Breast epithelium (tissue), 4 donors: ENCODE measurements around the gene VSX1. TPM values are rescaled to one million over a fixed set of nuclear protein-coding genes. Genes with fewer than 3 reads are reported as not detected.
A peak's percentile ranks its signal among the peaks of the same experiment; 100 is the strongest.

ENCODE experiments used
- DNase-seq, 2 donors: peaks; one replicate each; pipeline ENCODE4 v3.0.0-alpha.2; 2019; ENCODE audit warnings: low spot score in 2 of 2
- H3K27ac ChIP-seq, 2 donors: fragments of 200-600 bp; sonication (generic) in 1 of 2; one replicate each; pipeline ENCODE4 v1.5.1; 2016 to 2019; ENCODE audit warnings: mild to moderate bottlenecking in 1 of 2
- H3K27me3 ChIP-seq, 2 donors: fragments of 200-600 bp; sonication (generic) in 1 of 2; one replicate each; pipeline versions ENCODE4 v1.5.1 to v1.6.0; 2017 to 2019; ENCODE audit warnings: control low read depth in 1 of 2, mild to moderate bottlenecking in 1 of 2
- H3K36me3 ChIP-seq: fragments of 200-600 bp; one replicate; pipeline ENCODE4 v1.5.1; 2019
- H3K4me1 ChIP-seq, 2 donors: fragments of 200-600 bp; sonication (generic); one replicate each; pipeline ENCODE4 v1.5.1; 2016 to 2019; ENCODE audit warnings: control low read depth in 1 of 2
- H3K4me3 ChIP-seq, 3 donors: fragments of 200-600 bp; sonication (generic); 1 replicate in 2 of 3; 2 replicates in 1 of 3; pipeline ENCODE4 v1.5.1; 2016 to 2019; ENCODE audit warnings: mild to moderate bottlenecking in 3 of 3, moderate library complexity in 2 of 3
- H3K9me3 ChIP-seq, 2 donors: fragments of 200-600 bp; sonication (generic) in 1 of 2; one replicate each; pipeline ENCODE4 v1.5.1; 2016 to 2019; ENCODE audit warnings: control low read depth in 1 of 2
- POLR2A ChIP-seq: fragments of 450-650 bp; IDR thresholded peaks from one replicate; pipeline ENCODE4 v1.6.1; 2016; ENCODE audit warnings: antibody characterized with exemption, mild to moderate bottlenecking, moderate library complexity
- POLR2AphosphoS5 ChIP-seq, 3 donors: sonication (generic); formaldehyde crosslinking; IDR thresholded peaks; one replicate each; pipeline ENCODE4 v1.6.1; 2017; ENCODE audit warnings: antibody characterized with exemption in 3 of 3
- intact Hi-C: fragments of 100-400 bp; cut with DNase I; formaldehyde crosslinking; loops from one replicate; pipeline ENCODE4 v1.15.1; 2023; ENCODE audit warnings: low total_unique reads
- total RNA-seq, 3 donors: library from RNA; depleted of rRNA; stranded (reverse); fragments of >200 nt; gene quantifications; one replicate each; pipeline ENCODE4 v1.1.0, GENCODE V29; 2016
- TF ChIP-seq, protein P1 (sequence below), 3 donors: fragments of 450-650 bp; IDR thresholded peaks; one replicate each; pipeline ENCODE4 v1.5.1; 2016 to 2017; ENCODE audit warnings: antibody characterized with exemption in 3 of 3, mild to moderate bottlenecking in 3 of 3, moderate library complexity in 3 of 3

The VSX1 gene
- total RNA-seq, 3 donors from 2014 or later = 0.44 TPM; not detected in 2

DNA sequence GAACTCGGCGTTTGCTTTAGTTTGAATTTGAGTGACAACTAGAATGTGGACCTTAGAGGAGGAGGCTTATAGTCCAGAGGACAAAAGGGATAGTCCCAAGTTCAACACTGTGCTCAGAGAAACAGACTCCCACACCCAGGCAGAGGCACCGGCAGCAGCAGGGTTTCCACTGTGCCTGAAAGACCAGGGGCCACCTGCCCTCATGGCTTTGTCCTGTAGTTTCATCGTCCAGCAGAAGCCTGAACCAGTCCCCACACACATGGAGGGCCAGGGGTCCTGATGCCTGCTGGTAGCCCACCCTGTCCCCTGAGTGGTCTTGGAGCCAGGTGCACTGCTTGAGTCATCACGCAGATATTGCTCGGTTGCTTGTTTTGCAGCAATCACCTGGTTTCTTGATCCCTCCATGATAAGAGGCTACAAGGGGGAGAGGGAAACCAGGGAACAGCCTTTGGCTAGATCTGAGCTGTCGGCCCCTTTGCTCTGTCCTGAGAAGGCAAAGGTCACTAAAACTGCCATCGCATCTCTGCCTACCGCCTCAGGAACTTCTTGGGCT lies 16.8 kb downstream of the VSX1 start:
- H3K36me3 ChIP-seq = no peaks in the 10 kb centered on the region
- no peaks in the 10 kb centered on the region for H3K9me3 ChIP-seq
- no peak overlapping the region for H3K27ac ChIP-seq
- intact Hi-C loops = loop anchor here (10.0 kb wide), 2 partner anchors 130 to 350 kb away; partner anchors contain the start of gene ENTPD6
- peak in 1 of 2 donors; percentile 37 for DNase-seq
- no peak for TF ChIP-seq POLR2AphosphoS5 (IDR thresholded peaks at IDR 0.05)
- no peak for TF ChIP-seq POLR2A
- TF ChIP-seq, protein P1, sequence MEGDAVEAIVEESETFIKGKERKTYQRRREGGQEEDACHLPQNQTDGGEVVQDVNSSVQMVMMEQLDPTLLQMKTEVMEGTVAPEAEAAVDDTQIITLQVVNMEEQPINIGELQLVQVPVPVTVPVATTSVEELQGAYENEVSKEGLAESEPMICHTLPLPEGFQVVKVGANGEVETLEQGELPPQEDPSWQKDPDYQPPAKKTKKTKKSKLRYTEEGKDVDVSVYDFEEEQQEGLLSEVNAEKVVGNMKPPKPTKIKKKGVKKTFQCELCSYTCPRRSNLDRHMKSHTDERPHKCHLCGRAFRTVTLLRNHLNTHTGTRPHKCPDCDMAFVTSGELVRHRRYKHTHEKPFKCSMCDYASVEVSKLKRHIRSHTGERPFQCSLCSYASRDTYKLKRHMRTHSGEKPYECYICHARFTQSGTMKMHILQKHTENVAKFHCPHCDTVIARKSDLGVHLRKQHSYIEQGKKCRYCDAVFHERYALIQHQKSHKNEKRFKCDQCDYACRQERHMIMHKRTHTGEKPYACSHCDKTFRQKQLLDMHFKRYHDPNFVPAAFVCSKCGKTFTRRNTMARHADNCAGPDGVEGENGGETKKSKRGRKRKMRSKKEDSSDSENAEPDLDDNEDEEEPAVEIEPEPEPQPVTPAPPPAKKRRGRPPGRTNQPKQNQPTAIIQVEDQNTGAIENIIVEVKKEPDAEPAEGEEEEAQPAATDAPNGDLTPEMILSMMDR (IDR thresholded peaks at IDR 0.05) = no peak
- no peak overlapping the region for H3K4me3 ChIP-seq
- H3K4me1 ChIP-seq = no peaks in the 10 kb centered on the region
- H3K27me3 ChIP-seq = peaks cover 0 to 8% of the 10 kb centered on the region in 2 donors

DNA sequence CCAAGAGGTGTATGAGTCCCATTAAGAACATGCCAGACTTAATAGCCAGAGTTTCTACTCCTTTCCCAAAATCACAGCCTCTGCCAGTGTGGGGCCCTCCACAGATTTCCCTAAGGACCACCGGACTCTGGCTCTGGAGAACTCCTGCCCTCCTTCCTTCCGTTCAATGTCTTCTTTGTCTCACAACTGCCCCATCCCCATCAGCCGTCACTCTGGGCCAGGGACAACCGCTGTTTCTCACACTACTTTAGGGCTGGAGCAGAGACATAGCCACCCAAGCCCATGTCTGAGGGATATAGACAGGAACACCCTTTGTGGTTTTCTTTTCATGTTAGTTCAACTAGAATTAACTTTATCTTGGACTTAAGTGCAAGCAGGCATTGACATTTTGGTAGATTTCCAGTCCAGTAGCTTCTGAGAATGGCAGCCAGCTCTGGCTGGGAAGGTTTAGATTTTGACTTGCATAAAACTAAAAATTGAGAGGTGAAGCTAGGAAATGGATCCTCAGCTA lies 17.3 kb downstream of the VSX1 start:
- TF ChIP-seq POLR2AphosphoS5 (IDR thresholded peaks at IDR 0.05) (no peak), POLR2A (no peak)
- TF ChIP-seq, protein P1 (IDR thresholded peaks at IDR 0.05) = no peak
- Histone ChIP-seq H3K9me3 (no peaks in the 10 kb centered on the region), H3K4me1 (no peaks in the 10 kb centered on the region), H3K4me3 (no peak overlapping the region), H3K27me3 (peaks cover 0 to 5% of the 10 kb centered on the region in 2 donors), H3K27ac (no peak overlapping the region), H3K36me3 (no peaks in the 10 kb centered on the region)
- intact Hi-C loops = loop anchor here (10.0 kb wide), 2 partner anchors 130 to 350 kb away; partner anchors contain the start of gene ENTPD6
- peak in 1 of 2 donors; percentile 7 for DNase-seq

DNA sequence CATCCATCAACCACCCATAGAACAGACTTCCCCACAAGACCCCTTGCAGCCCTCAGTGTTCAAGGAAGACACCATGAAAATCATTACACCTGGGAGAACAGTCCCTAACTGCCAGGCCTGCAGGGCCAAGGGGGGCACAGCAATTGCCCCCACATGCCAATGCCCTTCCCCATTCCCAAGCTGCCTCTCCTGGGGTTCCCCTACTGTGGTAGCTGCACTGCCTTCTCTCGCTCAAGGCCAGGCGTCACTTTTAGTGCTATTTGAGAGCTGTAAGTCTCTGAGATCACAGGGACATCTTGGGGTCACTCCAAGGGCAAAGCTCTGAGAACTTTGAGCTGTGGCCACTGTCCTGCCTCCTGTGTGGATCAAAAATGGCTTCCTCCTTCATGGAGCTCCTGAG lies 18.0 kb downstream of the VSX1 start:
- Histone ChIP-seq H3K27ac (no peak overlapping the region), H3K36me3 (no peaks in the 10 kb centered on the region), H3K4me1 (peaks cover 2 to 6% of the 10 kb centered on the region in 2 donors), H3K4me3 (no peak overlapping the region), H3K27me3 (no peaks in the 10 kb centered on the region), H3K9me3 (no peaks in the 10 kb centered on the region)
- TF ChIP-seq POLR2A (no peak), POLR2AphosphoS5 (IDR thresholded peaks at IDR 0.05) (no peak)
- TF ChIP-seq, protein P1 (IDR thresholded peaks at IDR 0.05) = no peak
- DNase-seq = no peak
- intact Hi-C loops = loop anchor here (10.0 kb wide), 2 partner anchors 131 to 351 kb away; partner anchors contain the start of gene ENTPD6

DNA sequence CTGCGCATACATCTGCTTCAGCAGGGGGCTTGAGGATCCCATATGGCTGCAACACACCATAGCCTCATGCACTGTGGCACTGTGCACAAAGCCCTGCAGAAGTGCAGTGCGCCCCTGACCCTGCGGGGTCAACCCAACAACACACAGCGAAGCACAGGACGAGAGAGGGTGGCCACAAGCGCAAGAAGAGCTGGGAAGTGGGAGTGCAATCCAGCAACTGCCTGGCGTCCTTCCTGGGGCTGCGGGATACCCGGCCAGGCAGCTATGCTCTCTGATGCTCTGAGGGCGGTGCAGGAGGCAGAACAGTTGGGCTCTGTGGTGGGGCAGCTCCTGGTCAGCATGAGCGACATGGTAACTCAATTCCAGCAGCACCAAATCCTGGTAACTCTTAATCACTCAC lies 18.4 kb downstream of the VSX1 start:
- Histone ChIP-seq H3K4me3 (no peak overlapping the region), H3K9me3 (no peaks in the 10 kb centered on the region), H3K27me3 (no peaks in the 10 kb centered on the region), H3K4me1 (peaks cover 6% of the 10 kb centered on the region in 2 donors), H3K27ac (no peak overlapping the region), H3K36me3 (no peaks in the 10 kb centered on the region)
- no peak for TF ChIP-seq POLR2AphosphoS5 (IDR thresholded peaks at IDR 0.05)
- TF ChIP-seq POLR2A = no peak
- TF ChIP-seq, protein P1 (IDR thresholded peaks at IDR 0.05) = no peak
- intact Hi-C loops = loop anchor here (10.0 kb wide), 2 partner anchors 131 to 351 kb away; partner anchors contain the start of gene ENTPD6
- DNase-seq = no peak

DNA sequence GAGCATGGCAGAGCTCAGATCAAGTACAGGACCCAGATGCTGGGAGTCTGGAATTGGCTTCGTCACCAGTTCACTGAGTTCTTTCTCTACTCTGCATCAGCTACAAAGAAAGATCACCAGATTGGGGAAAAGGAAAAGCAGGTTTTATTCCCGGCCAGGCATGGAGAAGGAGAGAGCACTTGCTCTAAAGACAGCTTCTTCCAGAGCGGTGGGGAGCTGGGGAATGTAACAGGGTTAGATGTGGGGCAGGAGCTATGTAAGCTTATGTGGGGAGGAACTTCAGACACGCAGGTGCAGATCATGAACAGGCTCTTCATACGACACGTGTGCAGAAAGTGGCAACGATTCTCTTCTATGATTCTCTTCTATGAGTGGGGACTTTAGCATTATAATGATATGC lies 19.1 kb downstream of the VSX1 start:
- H3K27me3 ChIP-seq = no peaks in the 10 kb centered on the region
- TF ChIP-seq POLR2A (no peak), POLR2AphosphoS5 (IDR thresholded peaks at IDR 0.05) (no peak)
- TF ChIP-seq, protein P1 (IDR thresholded peaks at IDR 0.05) = no peak
- H3K4me3 ChIP-seq = no peak overlapping the region
- no peak for DNase-seq
- no peaks in the 10 kb centered on the region for H3K9me3 ChIP-seq
- H3K27ac ChIP-seq = no peak overlapping the region
- H3K36me3 ChIP-seq = no peaks in the 10 kb centered on the region
- intact Hi-C loops = loop anchor here (10.0 kb wide), 2 partner anchors 132 to 352 kb away; partner anchors contain the start of gene ENTPD6
- H3K4me1 ChIP-seq = peaks cover 6 to 7% of the 10 kb centered on the region in 2 donors
